Endothelial cell of umbilical vein (primary cell): ENCODE data around the gene ZDHHC24. TPM values are rescaled to one million over a fixed set of nuclear protein-coding genes. Genes with fewer than 3 reads are reported as not detected.

ENCODE experiments used
- BruUV-seq: library from RNA; stranded (reverse); fragments of 400-500 nt; replicated peaks from 2 replicates; lab custom pipeline; 2021; lab: Mats Ljungman, UMichigan
- CTCF ChIA-PET: fragments of 300-600, 350-600 bp; sonication (Branson Sonifier 250); formaldehyde crosslinking; loops from one replicate; lab custom pipeline; 2021; ENCODE audit warnings: antibody characterized with exemption, inconsistent platforms; lab: Charles Lee
- POLR2A ChIA-PET: fragments of 300-600, 350-600 bp; sonication (Branson Sonifier 250); formaldehyde crosslinking; loops from one replicate; lab custom pipeline; 2021; ENCODE audit warnings: antibody characterized with exemption, inconsistent platforms; lab: Charles Lee
- DNase-seq: peaks from one replicate; pipeline ENCODE4 v3.0.0-alpha.2; 2011; ENCODE audit warnings: low read depth, low spot score
- FAIRE-seq: peaks from 2 replicates; lab custom pipeline; 2011; peaks lifted over from hg19 to GRCh38; lab: Jason Lieb, UNC
- H2AFZ ChIP-seq: 2 replicates; pipeline ENCODE4 v1.6.0; 2012; ENCODE audit warnings: low read depth, low read length, control low read depth, inconsistent platforms
- H3K27ac ChIP-seq: 2 replicates; pipeline ENCODE4 v1.5.1; 2011; ENCODE audit warnings: low read depth, mild to moderate bottlenecking, control low read depth, low read length, moderate library complexity; ENCODE audit not compliant: insufficient read depth
- H3K27me3 ChIP-seq, 2 experiments: 2 replicates each; pipeline versions ENCODE4 v1.6.0 to v1.6.1; 2011; ENCODE audit warnings: low read length in 2 of 2, mixed read lengths in 1 of 2; ENCODE audit not compliant: control insufficient read depth in 2 of 2, insufficient read depth in 2 of 2
- H3K36me3 ChIP-seq, 2 experiments: 2 replicates in 1 of 2; 3 replicates in 1 of 2; pipeline ENCODE4 v1.5.1; 2011; ENCODE audit warnings: low read length in 2 of 2, mild to moderate bottlenecking in 1 of 2, moderate library complexity in 1 of 2; ENCODE audit not compliant: control insufficient read depth in 2 of 2, insufficient read depth in 2 of 2; ENCODE audit errors: extremely low read depth in 1 of 2
- H3K4me1 ChIP-seq: 3 replicates; pipeline ENCODE4 v1.5.1; 2011; ENCODE audit warnings: mild to moderate bottlenecking, low read length; ENCODE audit not compliant: control insufficient read depth, insufficient read depth; ENCODE audit errors: extremely low read depth
- H3K4me2 ChIP-seq: 2 replicates; pipeline ENCODE4 v1.6.1; 2011; ENCODE audit warnings: low read length, control low read depth, mixed read lengths; ENCODE audit not compliant: insufficient read depth
- H3K4me3 ChIP-seq, 3 experiments: fragments of 200-600 bp in 1 of 3; sonication (generic), shearing (Covaris generic) in 1 of 3; replicated peaks in 1 of 3; 2 replicates each; pipeline ENCODE4 v1.5.1; 2011 to 2016; ENCODE audit warnings: control low read depth in 3 of 3, low read length in 3 of 3, mild to moderate bottlenecking in 2 of 3, inconsistent platforms in 1 of 3, low read depth in 1 of 3, moderate library complexity in 1 of 3; ENCODE audit not compliant: insufficient read depth in 1 of 3
- H3K79me2 ChIP-seq: 2 replicates; pipeline ENCODE4 v1.6.0; 2012; ENCODE audit warnings: low read length, inconsistent platforms; ENCODE audit not compliant: control insufficient read depth, insufficient read depth
- H3K9ac ChIP-seq: replicated peaks from 2 replicates; pipeline ENCODE3; 2011; ENCODE audit warnings: low read length, control low read depth; ENCODE audit not compliant: insufficient read depth; ENCODE audit errors: extremely low read depth
- H3K9me1 ChIP-seq: replicated peaks from 3 replicates; pipeline ENCODE4 v1.6.0; 2011; ENCODE audit warnings: mild to moderate bottlenecking, low read length; ENCODE audit not compliant: control insufficient read depth, insufficient read depth; ENCODE audit errors: extremely low read depth
- H3K9me3 ChIP-seq: replicated peaks from 2 replicates; pipeline ENCODE4 v1.5.1; 2012; ENCODE audit warnings: low read length, inconsistent platforms; ENCODE audit not compliant: control insufficient read depth, insufficient read depth
- H4K20me1 ChIP-seq: replicated peaks from 2 replicates; pipeline ENCODE3; 2011; ENCODE audit warnings: mild to moderate bottlenecking, low read length; ENCODE audit not compliant: control insufficient read depth, insufficient read depth; ENCODE audit errors: extremely low read depth
- EZH2 ChIP-seq: IDR thresholded peaks from 2 replicates; pipeline ENCODE4 v1.6.1; 2012; ENCODE audit warnings: borderline replicate concordance, low read depth, mild to moderate bottlenecking, moderate library complexity, low read length, inconsistent platforms; ENCODE audit not compliant: severe bottlenecking
- FOS ChIP-seq: IDR thresholded peaks from 2 replicates; pipeline ENCODE4 v1.6.1; 2011; ENCODE audit warnings: mild to moderate bottlenecking, low read length, moderate library complexity, borderline replicate concordance; ENCODE audit not compliant: insufficient read depth
- GATA2 ChIP-seq: IDR thresholded peaks from 2 replicates; pipeline ENCODE4 v1.7.0; 2011; ENCODE audit warnings: low read depth, mild to moderate bottlenecking, moderate library complexity, mixed read lengths, low read length; ENCODE audit not compliant: insufficient read length, insufficient read depth
- JUN ChIP-seq: IDR thresholded peaks from 2 replicates; pipeline ENCODE4 v1.6.1; 2011; ENCODE audit warnings: borderline replicate concordance, low read depth; ENCODE audit not compliant: insufficient read length, insufficient read depth
- MYC ChIP-seq: IDR thresholded peaks from one replicate; pipeline ENCODE4 v1.6.1; 2011; ENCODE audit warnings: mild to moderate bottlenecking, low read depth, low read length
- POLR2A ChIP-seq: IDR thresholded peaks from 2 replicates; pipeline ENCODE4 v1.6.1; 2012; ENCODE audit warnings: low read depth, mild to moderate bottlenecking, control low read depth, low read length
- POLR2AphosphoS5 ChIP-seq: IDR thresholded peaks from 2 replicates; pipeline ENCODE4 v1.6.1; 2012; ENCODE audit warnings: low read depth, mild to moderate bottlenecking, control low read depth, low read length, moderate library complexity; ENCODE audit not compliant: insufficient read depth
- dilution Hi-C: fragments of 300-500 bp; cut with MboI; formaldehyde crosslinking; loops from one replicate; pipeline ENCODE4 v1.15.0; 2019; ENCODE audit warnings: low sequenced_read_pairs; ENCODE audit not compliant: extremely low pct_ligation_motif_present
- intact Hi-C: fragments of 100-400 bp; cut with micrococcal nuclease; formaldehyde crosslinking; loops from one replicate; pipeline ENCODE4 v1.10.0; 2022
- polyA plus RNA-seq, 4 experiments: library from polyadenylated mRNA; depleted of rRNA in 3 of 4; stranded (reverse) in 3 of 4; unstranded in 1 of 4; fragments of >200 nt; gene quantifications; 2 replicates each; pipeline versions ENCODE4 v1.2.1 to v1.2.3, GENCODE V29; 2011 to 2012; ENCODE audit warnings: missing spikeins in 1 of 4
- total RNA-seq: library from RNA; stranded (reverse); gene quantifications from 2 replicates; pipeline ENCODE4 v1.2.3, GENCODE V29; 2021
- TF ChIP-seq, protein P1 (sequence below), 2 donors: IDR thresholded peaks; 1 replicate in 1 of 2; 2 replicates in 1 of 2; pipeline ENCODE4 v1.5.1; 2011; ENCODE audit warnings: low read length in 2 of 2, mild to moderate bottlenecking in 2 of 2, moderate library complexity in 2 of 2, control low read depth in 1 of 2, inconsistent platforms in 1 of 2, low read depth in 1 of 2; ENCODE audit not compliant: insufficient read depth in 1 of 2; ENCODE audit errors: extremely low read depth in 1 of 2
- TF ChIP-seq, protein P2 (sequence below): IDR thresholded peaks from 2 replicates; pipeline ENCODE4 v1.6.1; 2011; ENCODE audit not compliant: insufficient read depth, insufficient read length

ZDHHC24 gene
- total and polyA plus RNA-seq, 2 donors (not counting 3 experiments of a cell fraction or from before 2014, with no cell fraction given), result 20.1 to 21.1 TPM

DNA sequence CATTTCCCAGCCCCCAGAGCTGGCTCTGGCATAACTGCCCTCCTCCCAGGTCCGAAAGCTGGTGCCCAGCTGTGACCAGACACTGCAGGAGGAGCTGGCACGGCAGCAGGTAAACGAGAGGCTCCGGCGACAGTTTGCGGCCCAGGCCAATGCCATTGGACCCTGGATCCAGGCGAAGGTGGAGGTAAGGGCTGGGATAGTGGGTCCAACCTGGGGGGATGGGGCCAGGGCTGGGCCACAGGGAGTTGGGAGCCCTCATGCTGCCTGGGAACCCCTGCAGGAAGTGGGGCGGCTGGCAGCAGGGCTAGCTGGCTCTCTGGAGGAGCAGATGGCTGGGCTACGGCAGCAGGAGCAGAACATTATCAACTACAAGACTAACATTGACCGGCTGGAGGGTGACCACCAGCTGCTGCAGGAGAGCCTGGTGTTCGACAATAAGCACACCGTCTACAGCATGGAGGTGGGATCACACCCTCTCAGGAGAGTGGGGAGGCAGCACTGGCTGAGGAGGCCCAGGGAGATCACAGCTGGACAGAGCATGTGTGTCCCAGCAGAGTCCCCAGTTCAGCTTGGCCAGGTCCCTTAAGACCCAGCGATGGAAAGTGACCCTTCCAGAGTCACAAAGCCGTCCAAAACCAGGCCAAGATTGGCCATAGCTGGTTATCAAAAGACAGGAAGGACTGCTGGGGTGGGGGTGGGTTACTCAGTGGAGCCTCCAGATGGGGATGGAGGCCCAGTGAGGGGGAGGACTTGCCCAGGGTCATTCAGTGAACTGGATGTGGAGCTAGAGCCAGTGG lies 15.5 kb upstream of the ZDHHC24 start:
- no peak overlapping the region for H3K4me2 ChIP-seq
- ChIA-PET POLR2A (interaction anchor here (0.6 kb wide), 2 partner anchors 55 to 759 kb away, joined by 3 to 4 read pairs; no protein-coding TSS in a partner anchor), CTCF (interaction anchor here (2.7 kb wide), 1 partner anchor 117 kb away, joined by 13 read pairs; the partner anchor contains the start of gene RBM4B)
- dilution Hi-C loops, result no loop called here
- H3K36me3 ChIP-seq, result no peaks in the 10 kb centered on the region
- no TSS peak for BruUV-seq
- intact Hi-C loops, result no loop called here
- peaks cover 5 to 6% of the 10 kb centered on the region in 2 experiments for H3K27me3 ChIP-seq
- no peaks in the 10 kb centered on the region for H3K79me2 ChIP-seq
- H3K9me1 ChIP-seq, result no peaks in the 10 kb centered on the region
- no peak overlapping the region for H2AFZ ChIP-seq
- no peak overlapping the region for H3K9ac ChIP-seq
- no peak for DNase-seq
- H3K4me1 ChIP-seq, result no peaks in the 10 kb centered on the region
- TF ChIP-seq, protein P1, sequence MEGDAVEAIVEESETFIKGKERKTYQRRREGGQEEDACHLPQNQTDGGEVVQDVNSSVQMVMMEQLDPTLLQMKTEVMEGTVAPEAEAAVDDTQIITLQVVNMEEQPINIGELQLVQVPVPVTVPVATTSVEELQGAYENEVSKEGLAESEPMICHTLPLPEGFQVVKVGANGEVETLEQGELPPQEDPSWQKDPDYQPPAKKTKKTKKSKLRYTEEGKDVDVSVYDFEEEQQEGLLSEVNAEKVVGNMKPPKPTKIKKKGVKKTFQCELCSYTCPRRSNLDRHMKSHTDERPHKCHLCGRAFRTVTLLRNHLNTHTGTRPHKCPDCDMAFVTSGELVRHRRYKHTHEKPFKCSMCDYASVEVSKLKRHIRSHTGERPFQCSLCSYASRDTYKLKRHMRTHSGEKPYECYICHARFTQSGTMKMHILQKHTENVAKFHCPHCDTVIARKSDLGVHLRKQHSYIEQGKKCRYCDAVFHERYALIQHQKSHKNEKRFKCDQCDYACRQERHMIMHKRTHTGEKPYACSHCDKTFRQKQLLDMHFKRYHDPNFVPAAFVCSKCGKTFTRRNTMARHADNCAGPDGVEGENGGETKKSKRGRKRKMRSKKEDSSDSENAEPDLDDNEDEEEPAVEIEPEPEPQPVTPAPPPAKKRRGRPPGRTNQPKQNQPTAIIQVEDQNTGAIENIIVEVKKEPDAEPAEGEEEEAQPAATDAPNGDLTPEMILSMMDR (IDR thresholded peaks at IDR 0.05; ENCODE audit: extremely low read depth in 1 of 2, insufficient read depth in 1 of 2, low read depth in 1 of 2, low read length in 2 of 2), result no peak
- TF ChIP-seq JUN (no peak), MYC (no peak), GATA2 (no peak), POLR2A (no peak), FOS (no peak), EZH2 (no peak), POLR2AphosphoS5 (no peak)
- TF ChIP-seq, protein P2, sequence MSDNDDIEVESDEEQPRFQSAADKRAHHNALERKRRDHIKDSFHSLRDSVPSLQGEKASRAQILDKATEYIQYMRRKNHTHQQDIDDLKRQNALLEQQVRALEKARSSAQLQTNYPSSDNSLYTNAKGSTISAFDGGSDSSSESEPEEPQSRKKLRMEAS, result no peak
- H3K4me3 ChIP-seq, result no peak overlapping the region
- H3K27ac ChIP-seq, result no peak overlapping the region
- no peaks in the 10 kb centered on the region for H4K20me1 ChIP-seq
- no peak for FAIRE-seq
- no peaks in the 10 kb centered on the region for H3K9me3 ChIP-seq
